Breast epithelium (tissue), 4 donors: ENCODE measurements around the gene CNNM3. TPM values are rescaled to one million over a fixed set of nuclear protein-coding genes. Genes with fewer than 3 reads are reported as not detected.

Experiments used
- DNase-seq, 2 donors: peaks; one replicate each; pipeline ENCODE4 v3.0.0-alpha.2; 2019; ENCODE audit warnings: low spot score in 2 of 2
- H3K27ac ChIP-seq, 2 donors: fragments of 200-600 bp; sonication (generic) in 1 of 2; one replicate each; pipeline ENCODE4 v1.5.1; 2016 to 2019; ENCODE audit warnings: mild to moderate bottlenecking in 1 of 2
- H3K27me3 ChIP-seq, 2 donors: fragments of 200-600 bp; sonication (generic) in 1 of 2; one replicate each; pipeline versions ENCODE4 v1.5.1 to v1.6.0; 2017 to 2019; ENCODE audit warnings: control low read depth in 1 of 2, mild to moderate bottlenecking in 1 of 2
- H3K36me3 ChIP-seq: fragments of 200-600 bp; one replicate; pipeline ENCODE4 v1.5.1; 2019
- H3K4me1 ChIP-seq, 2 donors: fragments of 200-600 bp; sonication (generic); one replicate each; pipeline ENCODE4 v1.5.1; 2016 to 2019; ENCODE audit warnings: control low read depth in 1 of 2
- H3K4me3 ChIP-seq, 3 donors: fragments of 200-600 bp; sonication (generic); 1 replicate in 2 of 3; 2 replicates in 1 of 3; pipeline ENCODE4 v1.5.1; 2016 to 2019; ENCODE audit warnings: mild to moderate bottlenecking in 3 of 3, moderate library complexity in 2 of 3
- H3K9me3 ChIP-seq, 2 donors: fragments of 200-600 bp; sonication (generic) in 1 of 2; one replicate each; pipeline ENCODE4 v1.5.1; 2016 to 2019; ENCODE audit warnings: control low read depth in 1 of 2
- POLR2A ChIP-seq: fragments of 450-650 bp; IDR thresholded peaks from one replicate; pipeline ENCODE4 v1.6.1; 2016; ENCODE audit warnings: antibody characterized with exemption, mild to moderate bottlenecking, moderate library complexity
- POLR2AphosphoS5 ChIP-seq, 3 donors: sonication (generic); formaldehyde crosslinking; IDR thresholded peaks; one replicate each; pipeline ENCODE4 v1.6.1; 2017; ENCODE audit warnings: antibody characterized with exemption in 3 of 3
- intact Hi-C: fragments of 100-400 bp; cut with DNase I; formaldehyde crosslinking; loops from one replicate; pipeline ENCODE4 v1.15.1; 2023; ENCODE audit warnings: low total_unique reads
- total RNA-seq, 3 donors: library from RNA; depleted of rRNA; stranded (reverse); fragments of >200 nt; gene quantifications; one replicate each; pipeline ENCODE4 v1.1.0, GENCODE V29; 2016
- TF ChIP-seq, protein P1 (sequence below), 3 donors: fragments of 450-650 bp; IDR thresholded peaks; one replicate each; pipeline ENCODE4 v1.5.1; 2016 to 2017; ENCODE audit warnings: antibody characterized with exemption in 3 of 3, mild to moderate bottlenecking in 3 of 3, moderate library complexity in 3 of 3

Gene CNNM3
- total RNA-seq, 3 donors from 2014 or later = 7.5 to 13.8 (median 11.8) TPM

DNA sequence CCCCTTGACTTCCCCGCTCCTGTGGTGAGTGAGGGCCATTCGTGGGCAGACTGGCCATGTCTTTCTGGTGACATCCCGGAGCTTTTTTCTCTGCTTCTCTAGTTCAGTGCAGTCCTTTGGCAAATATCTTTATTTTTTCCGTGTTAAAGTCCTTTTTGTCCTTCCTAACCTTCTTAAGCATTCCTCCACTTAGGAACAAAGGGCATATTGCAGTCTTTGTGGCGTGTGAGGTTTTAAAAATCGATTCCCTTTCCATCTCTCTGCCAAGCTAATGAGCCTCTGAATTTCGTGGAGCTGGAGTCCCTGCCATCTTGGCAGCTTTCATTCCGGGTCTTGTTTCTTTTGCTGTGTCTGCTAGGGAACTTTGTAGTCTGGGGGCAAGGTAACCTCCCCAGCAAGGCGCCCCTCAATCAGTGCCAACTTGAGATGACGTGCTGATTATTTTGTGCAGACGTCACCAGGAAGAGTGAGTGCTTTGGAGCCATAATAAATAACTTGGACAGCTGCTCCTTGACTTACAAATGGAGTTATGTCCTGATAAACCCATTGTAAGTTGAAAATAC, 5.1 kb downstream of the CNNM3 start:
- no peak overlapping the region for H3K4me3 ChIP-seq
- H3K27ac ChIP-seq = no peak overlapping the region
- H3K27me3 ChIP-seq = no peaks in the 10 kb centered on the region
- H3K9me3 ChIP-seq = no peaks in the 10 kb centered on the region
- H3K36me3 ChIP-seq = no peaks in the 10 kb centered on the region
- H3K4me1 ChIP-seq = peaks cover 14 to 18% of the 10 kb centered on the region in 2 donors
- DNase-seq = no peak
- TF ChIP-seq POLR2AphosphoS5 (IDR thresholded peaks at IDR 0.05) (no peak), POLR2A (no peak)
- TF ChIP-seq, protein P1, sequence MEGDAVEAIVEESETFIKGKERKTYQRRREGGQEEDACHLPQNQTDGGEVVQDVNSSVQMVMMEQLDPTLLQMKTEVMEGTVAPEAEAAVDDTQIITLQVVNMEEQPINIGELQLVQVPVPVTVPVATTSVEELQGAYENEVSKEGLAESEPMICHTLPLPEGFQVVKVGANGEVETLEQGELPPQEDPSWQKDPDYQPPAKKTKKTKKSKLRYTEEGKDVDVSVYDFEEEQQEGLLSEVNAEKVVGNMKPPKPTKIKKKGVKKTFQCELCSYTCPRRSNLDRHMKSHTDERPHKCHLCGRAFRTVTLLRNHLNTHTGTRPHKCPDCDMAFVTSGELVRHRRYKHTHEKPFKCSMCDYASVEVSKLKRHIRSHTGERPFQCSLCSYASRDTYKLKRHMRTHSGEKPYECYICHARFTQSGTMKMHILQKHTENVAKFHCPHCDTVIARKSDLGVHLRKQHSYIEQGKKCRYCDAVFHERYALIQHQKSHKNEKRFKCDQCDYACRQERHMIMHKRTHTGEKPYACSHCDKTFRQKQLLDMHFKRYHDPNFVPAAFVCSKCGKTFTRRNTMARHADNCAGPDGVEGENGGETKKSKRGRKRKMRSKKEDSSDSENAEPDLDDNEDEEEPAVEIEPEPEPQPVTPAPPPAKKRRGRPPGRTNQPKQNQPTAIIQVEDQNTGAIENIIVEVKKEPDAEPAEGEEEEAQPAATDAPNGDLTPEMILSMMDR (IDR thresholded peaks at IDR 0.05) = no peak
- intact Hi-C loops = no loop called here

DNA sequence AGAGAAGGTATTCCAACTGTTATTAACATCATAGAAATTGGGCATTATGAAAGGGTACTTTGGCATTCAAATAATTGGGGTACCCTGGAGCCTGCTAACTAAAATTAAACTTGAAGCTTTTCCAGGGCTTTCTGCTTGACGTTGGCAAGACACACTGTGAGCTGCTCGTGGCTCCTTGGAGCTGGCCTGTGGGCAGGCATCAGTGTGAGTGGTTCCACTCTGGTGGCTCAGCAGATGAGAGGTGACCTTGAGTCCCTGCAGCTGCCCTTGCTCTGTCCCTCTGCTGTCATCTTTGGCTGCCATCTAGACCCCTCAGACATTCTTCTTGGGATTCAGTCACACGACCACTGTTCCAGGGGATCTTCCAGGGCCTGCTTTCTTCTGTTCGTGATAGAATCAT, 6.7 kb downstream of the CNNM3 start:
- no peak for TF ChIP-seq POLR2AphosphoS5 (IDR thresholded peaks at IDR 0.05)
- TF ChIP-seq POLR2A = no peak
- TF ChIP-seq, protein P1 (IDR thresholded peaks at IDR 0.05) = no peak
- Histone ChIP-seq H3K4me3 (no peak overlapping the region), H3K27me3 (no peaks in the 10 kb centered on the region), H3K27ac (no peak overlapping the region), H3K36me3 (no peaks in the 10 kb centered on the region), H3K9me3 (no peaks in the 10 kb centered on the region), H3K4me1 (peaks cover 10 to 14% of the 10 kb centered on the region in 2 donors)
- intact Hi-C loops = no loop called here
- no peak for DNase-seq

DNA sequence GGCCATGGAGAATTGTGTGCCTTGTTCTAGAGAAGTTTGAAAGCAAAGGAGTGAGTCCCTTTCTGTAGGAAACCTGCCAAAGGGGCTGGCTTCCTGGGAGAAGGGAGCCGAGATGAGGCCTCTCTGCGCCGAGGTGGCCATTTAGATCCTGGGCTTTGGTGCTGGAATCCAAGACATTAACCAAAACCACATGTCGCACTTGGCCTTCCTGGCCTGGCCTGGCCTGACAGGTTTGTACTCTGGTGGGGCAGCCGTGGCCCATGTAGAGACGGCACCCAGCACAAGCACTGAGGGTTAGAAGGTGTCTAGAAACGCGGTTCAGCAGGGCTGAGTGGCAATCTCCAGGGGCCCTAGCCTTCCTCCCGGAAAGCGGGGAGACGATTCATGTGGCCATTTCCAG, 7.1 kb downstream of the CNNM3 start:
- intact Hi-C loops = no loop called here
- Histone ChIP-seq H3K4me3 (no peak overlapping the region), H3K27ac (no peak overlapping the region), H3K27me3 (no peaks in the 10 kb centered on the region), H3K9me3 (no peaks in the 10 kb centered on the region), H3K36me3 (no peaks in the 10 kb centered on the region), H3K4me1 (peaks cover 10 to 14% of the 10 kb centered on the region in 2 donors)
- TF ChIP-seq POLR2AphosphoS5 (IDR thresholded peaks at IDR 0.05) (peak in 1 of 3 donors; percentile 26), POLR2A (no peak)
- DNase-seq = no peak

GRCh38 chr2:96824079-96824870, 8.2 kb downstream of the CNNM3 start:
- intact Hi-C loops = no loop called here
- Histone ChIP-seq H3K9me3 (no peaks in the 10 kb centered on the region), H3K4me1 (peaks cover 0 to 5% of the 10 kb centered on the region in 2 donors), H3K27ac (no peak overlapping the region), H3K27me3 (no peaks in the 10 kb centered on the region), H3K4me3 (no peak overlapping the region), H3K36me3 (no peaks in the 10 kb centered on the region)
- DNase-seq = no peak
- TF ChIP-seq POLR2A = no peak
- TF ChIP-seq POLR2AphosphoS5 (IDR thresholded peaks at IDR 0.05) = no peak

- intact Hi-C loops = no loop called here
- Histone ChIP-seq H3K4me3 (no peak overlapping the region), H3K27me3 (no peaks in the 10 kb centered on the region), H3K4me1 (no peaks in the 10 kb centered on the region), H3K9me3 (no peaks in the 10 kb centered on the region), H3K36me3 (no peaks in the 10 kb centered on the region), H3K27ac (no peak overlapping the region)
- no peak for TF ChIP-seq POLR2AphosphoS5 (IDR thresholded peaks at IDR 0.05)
- no peak for TF ChIP-seq POLR2A
- TF ChIP-seq, protein P1 (IDR thresholded peaks at IDR 0.05) = no peak
- DNase-seq = no peak
Measured at GRCh38 chr2:96825057-96825456, 9.0 kb downstream of the CNNM3 start.
